HepG2 (cell line): Measurements from ENCODE around the gene DMKN. TPM values are rescaled to one million over a fixed set of nuclear protein-coding genes. Genes with fewer than 3 reads are reported as not detected.
A peak's percentile ranks its signal among the peaks of the same experiment; 100 is the strongest.

Experiments
- DMAP1 ChIP-seq: IDR thresholded peaks from 2 replicates; pipeline ENCODE4 v1.6.1; 2016
- ESRRA ChIP-seq: sonication (generic); formaldehyde crosslinking; IDR thresholded peaks from 2 replicates; pipeline ENCODE4 v1.5.1; 2020; ENCODE audit warnings: mild to moderate bottlenecking, low read depth, missing genetic modification reagents
- FLYWCH1 ChIP-seq: sonication (generic); formaldehyde crosslinking; IDR thresholded peaks from 2 replicates; pipeline ENCODE4 v1.8.1; 2023; ENCODE audit warnings: mild to moderate bottlenecking, missing genetic modification reagents
- HOXA3 ChIP-seq: sonication (generic); formaldehyde crosslinking; IDR thresholded peaks from 2 replicates; pipeline ENCODE4 v1.5.0; 2020; ENCODE audit warnings: missing genetic modification reagents
- JDP2 ChIP-seq: sonication (generic); formaldehyde crosslinking; IDR thresholded peaks from 2 replicates; pipeline ENCODE4 v1.8.1; 2022; ENCODE audit warnings: missing genetic modification reagents, borderline replicate concordance
- NONO ChIP-seq, 2 experiments: fragments of 450-650 bp in 1 of 2; sonication (generic) in 1 of 2; formaldehyde crosslinking in 1 of 2; IDR thresholded peaks in 1 of 2; conservative IDR thresholded peaks in 1 of 2; 2 replicates each; pipeline versions ENCODE4 v1.6.1 to v1.8.0; 2017 to 2022; ENCODE audit warnings: mild to moderate bottlenecking in 1 of 2, missing genetic modification reagents in 1 of 2, moderate library complexity in 1 of 2
- PHF21A ChIP-seq: sonication (generic); formaldehyde crosslinking; IDR thresholded peaks from 2 replicates; pipeline ENCODE4 v1.5.0; 2020; ENCODE audit warnings: mild to moderate bottlenecking, missing genetic modification reagents
- SOX6 ChIP-seq, 2 experiments: fragments of 450-650 bp in 1 of 2; sonication (generic) in 1 of 2; formaldehyde crosslinking in 1 of 2; IDR thresholded peaks; 2 replicates each; pipeline versions ENCODE4 v1.4.0 to v1.6.1; 2017 to 2020; ENCODE audit warnings: antibody characterized with exemption in 1 of 2, mild to moderate bottlenecking in 1 of 2, missing genetic modification reagents in 1 of 2
- ZFP90 ChIP-seq: sonication (generic); formaldehyde crosslinking; IDR thresholded peaks from 2 replicates; pipeline ENCODE4 v1.8.0; 2022; ENCODE audit warnings: missing genetic modification reagents, mild to moderate bottlenecking, inconsistent platforms, borderline replicate concordance
- ZNF225 ChIP-seq: sonication (generic); formaldehyde crosslinking; IDR thresholded peaks from 2 replicates; pipeline ENCODE4 v1.4.0; 2020; ENCODE audit warnings: mild to moderate bottlenecking, missing genetic modification reagents
- ZNF441 ChIP-seq: sonication (generic); formaldehyde crosslinking; IDR thresholded peaks from 2 replicates; pipeline ENCODE4 v1.7.0; 2021; ENCODE audit warnings: missing genetic modification reagents, borderline replicate concordance
- ZNF652 ChIP-seq: IDR thresholded peaks from 2 replicates; pipeline ENCODE4 v1.6.1; 2016; ENCODE audit warnings: low read depth, borderline replicate concordance
- polyA plus RNA-seq, 8 experiments: library from polyadenylated mRNA; depleted of rRNA in 3 of 8; stranded (reverse) in 7 of 8; unstranded in 1 of 8; fragments of >200 nt; fragmentation: Illumina TruSeq in 4 of 8; extraction: Trizol in 4 of 8; gene quantifications; 2 replicates each; pipeline versions ENCODE4 v1.2.1 to v1.2.3, GENCODE V29; 2011 to 2016; ENCODE audit warnings: low read depth in 4 of 8, missing spikeins in 1 of 8, mixed read lengths in 1 of 8; ENCODE audit not compliant: insufficient read depth in 1 of 8
- total RNA-seq, 5 experiments: library from RNA; depleted of rRNA; stranded (reverse); fragments of >200 nt; fragmentation: Illumina TruSeq; extraction: Trizol; gene quantifications; 2 replicates each; pipeline ENCODE4 v1.2.3, GENCODE V29; 2016; ENCODE audit warnings: low read depth in 1 of 5
- TF ChIP-seq, protein P1 (sequence below): sonication (generic); formaldehyde crosslinking; IDR thresholded peaks from 2 replicates; pipeline ENCODE4 v1.5.1; 2020; ENCODE audit warnings: missing genetic modification reagents, mild to moderate bottlenecking, borderline replicate concordance
- TF ChIP-seq, protein P2 (sequence below): fragments of 450-650 bp; IDR thresholded peaks from 2 replicates; pipeline ENCODE4 v1.6.1; 2017; ENCODE audit warnings: mild to moderate bottlenecking
- TF ChIP-seq, protein P3 (sequence below): sonication (generic); formaldehyde crosslinking; IDR thresholded peaks from 2 replicates; pipeline ENCODE4 v1.5.0; 2020; ENCODE audit warnings: missing genetic modification reagents
- TF ChIP-seq, protein P4 (sequence below): sonication (generic); formaldehyde crosslinking; IDR thresholded peaks from 2 replicates; pipeline ENCODE4 v1.4.0; 2020; ENCODE audit warnings: missing genetic modification reagents
- TF ChIP-seq, protein P5 (sequence below): sonication (generic); formaldehyde crosslinking; IDR thresholded peaks from 2 replicates; pipeline ENCODE4 v1.4.0; 2020; ENCODE audit warnings: missing genetic modification reagents

The DMKN gene
- total and polyA plus RNA-seq, 2 of the 13 experiments (the other 11 are each of a cell fraction or from before 2014, with no cell fraction given) = 50.8 to 57.1 TPM

DNA sequence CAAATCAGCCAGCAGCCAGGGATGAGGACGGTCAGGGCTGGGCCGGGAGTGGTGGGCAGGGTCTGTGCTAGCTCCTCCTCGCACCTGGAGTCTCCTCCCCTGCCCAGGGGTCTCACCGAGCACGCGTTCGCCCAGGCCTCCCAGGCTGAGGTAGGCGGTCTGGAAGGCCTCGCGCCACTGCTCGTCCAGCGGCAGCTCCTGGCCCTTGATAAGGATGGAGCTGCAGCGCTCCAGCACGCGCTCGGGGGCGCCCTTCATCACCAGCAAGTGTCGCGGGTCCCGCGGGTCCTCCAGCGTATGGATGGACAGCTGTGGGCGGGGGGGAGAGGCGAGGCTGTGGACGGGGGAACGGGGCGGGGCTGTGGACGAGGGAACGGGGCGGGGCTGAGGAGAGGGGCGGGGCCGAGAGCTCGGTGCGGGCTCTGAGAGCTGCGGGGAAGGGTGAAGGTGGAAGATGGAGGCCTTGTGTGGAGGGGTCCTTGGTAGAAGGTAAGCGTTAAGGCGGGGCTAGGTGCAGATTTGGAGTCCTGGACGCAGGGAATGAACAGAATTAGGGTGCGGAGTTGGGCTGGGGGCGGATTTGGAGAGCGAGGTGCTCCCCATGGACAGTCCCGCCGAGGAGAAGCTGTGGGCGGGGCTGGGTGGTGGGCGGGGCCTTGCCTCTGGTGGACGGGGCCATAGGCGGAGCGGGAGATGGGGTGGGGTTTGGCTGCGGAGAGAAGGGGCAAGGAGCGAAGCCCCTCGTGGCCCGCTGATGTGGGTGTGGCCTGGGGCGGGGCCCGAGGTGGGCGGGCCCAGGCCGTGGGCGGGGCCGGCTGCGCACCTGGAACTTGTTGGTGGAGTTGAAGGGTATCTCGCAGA lies 44.3 kb upstream of the DMKN start (continued):
- TF ChIP-seq, protein P1, sequence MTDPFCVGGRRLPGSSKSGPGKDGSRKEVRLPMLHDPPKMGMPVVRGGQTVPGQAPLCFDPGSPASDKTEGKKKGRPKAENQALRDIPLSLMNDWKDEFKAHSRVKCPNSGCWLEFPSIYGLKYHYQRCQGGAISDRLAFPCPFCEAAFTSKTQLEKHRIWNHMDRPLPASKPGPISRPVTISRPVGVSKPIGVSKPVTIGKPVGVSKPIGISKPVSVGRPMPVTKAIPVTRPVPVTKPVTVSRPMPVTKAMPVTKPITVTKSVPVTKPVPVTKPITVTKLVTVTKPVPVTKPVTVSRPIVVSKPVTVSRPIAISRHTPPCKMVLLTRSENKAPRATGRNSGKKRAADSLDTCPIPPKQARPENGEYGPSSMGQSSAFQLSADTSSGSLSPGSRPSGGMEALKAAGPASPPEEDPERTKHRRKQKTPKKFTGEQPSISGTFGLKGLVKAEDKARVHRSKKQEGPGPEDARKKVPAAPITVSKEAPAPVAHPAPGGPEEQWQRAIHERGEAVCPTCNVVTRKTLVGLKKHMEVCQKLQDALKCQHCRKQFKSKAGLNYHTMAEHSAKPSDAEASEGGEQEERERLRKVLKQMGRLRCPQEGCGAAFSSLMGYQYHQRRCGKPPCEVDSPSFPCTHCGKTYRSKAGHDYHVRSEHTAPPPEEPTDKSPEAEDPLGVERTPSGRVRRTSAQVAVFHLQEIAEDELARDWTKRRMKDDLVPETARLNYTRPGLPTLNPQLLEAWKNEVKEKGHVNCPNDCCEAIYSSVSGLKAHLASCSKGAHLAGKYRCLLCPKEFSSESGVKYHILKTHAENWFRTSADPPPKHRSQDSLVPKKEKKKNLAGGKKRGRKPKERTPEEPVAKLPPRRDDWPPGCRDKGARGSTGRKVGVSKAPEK (CRISPR knock-in tag) = no peak
- TF ChIP-seq DMAP1 (no peak), ZNF441 (CRISPR knock-in tag) (no peak), FLYWCH1 (CRISPR knock-in tag) (no peak), PHF21A (no peak), ZFP90 (CRISPR knock-in tag) (0 out of 2 replicates have a peak, but pooled peaks have one; percentile 28), SOX6 (IDR thresholded peaks at IDR 0.05) (no peak), SOX6 (CRISPR knock-in tag; IDR thresholded peaks at IDR 0.05) (0 out of 2 replicates have a peak, but pooled peaks have one; percentile 12), ESRRA (CRISPR knock-in tag) (0 out of 2 replicates have a peak, but pooled peaks have one; percentile 42), NONO (IDR thresholded peaks at IDR 0.05) (no peak), NONO (CRISPR knock-in tag; conservative IDR thresholded peaks at IDR 0.05) (0 out of 2 replicates have a peak, but pooled peaks have one; percentile 45), ZNF652 (no peak), HOXA3 (CRISPR knock-in tag) (no peak; the same call in 1 of the 2 replicates), ZNF225 (CRISPR knock-in tag) (no peak), JDP2 (CRISPR knock-in tag) (no peak)
- TF ChIP-seq, protein P2, sequence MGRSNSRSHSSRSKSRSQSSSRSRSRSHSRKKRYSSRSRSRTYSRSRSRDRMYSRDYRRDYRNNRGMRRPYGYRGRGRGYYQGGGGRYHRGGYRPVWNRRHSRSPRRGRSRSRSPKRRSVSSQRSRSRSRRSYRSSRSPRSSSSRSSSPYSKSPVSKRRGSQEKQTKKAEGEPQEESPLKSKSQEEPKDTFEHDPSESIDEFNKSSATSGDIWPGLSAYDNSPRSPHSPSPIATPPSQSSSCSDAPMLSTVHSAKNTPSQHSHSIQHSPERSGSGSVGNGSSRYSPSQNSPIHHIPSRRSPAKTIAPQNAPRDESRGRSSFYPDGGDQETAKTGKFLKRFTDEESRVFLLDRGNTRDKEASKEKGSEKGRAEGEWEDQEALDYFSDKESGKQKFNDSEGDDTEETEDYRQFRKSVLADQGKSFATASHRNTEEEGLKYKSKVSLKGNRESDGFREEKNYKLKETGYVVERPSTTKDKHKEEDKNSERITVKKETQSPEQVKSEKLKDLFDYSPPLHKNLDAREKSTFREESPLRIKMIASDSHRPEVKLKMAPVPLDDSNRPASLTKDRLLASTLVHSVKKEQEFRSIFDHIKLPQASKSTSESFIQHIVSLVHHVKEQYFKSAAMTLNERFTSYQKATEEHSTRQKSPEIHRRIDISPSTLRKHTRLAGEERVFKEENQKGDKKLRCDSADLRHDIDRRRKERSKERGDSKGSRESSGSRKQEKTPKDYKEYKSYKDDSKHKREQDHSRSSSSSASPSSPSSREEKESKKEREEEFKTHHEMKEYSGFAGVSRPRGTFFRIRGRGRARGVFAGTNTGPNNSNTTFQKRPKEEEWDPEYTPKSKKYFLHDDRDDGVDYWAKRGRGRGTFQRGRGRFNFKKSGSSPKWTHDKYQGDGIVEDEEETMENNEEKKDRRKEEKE = no peak
- TF ChIP-seq, protein P3, sequence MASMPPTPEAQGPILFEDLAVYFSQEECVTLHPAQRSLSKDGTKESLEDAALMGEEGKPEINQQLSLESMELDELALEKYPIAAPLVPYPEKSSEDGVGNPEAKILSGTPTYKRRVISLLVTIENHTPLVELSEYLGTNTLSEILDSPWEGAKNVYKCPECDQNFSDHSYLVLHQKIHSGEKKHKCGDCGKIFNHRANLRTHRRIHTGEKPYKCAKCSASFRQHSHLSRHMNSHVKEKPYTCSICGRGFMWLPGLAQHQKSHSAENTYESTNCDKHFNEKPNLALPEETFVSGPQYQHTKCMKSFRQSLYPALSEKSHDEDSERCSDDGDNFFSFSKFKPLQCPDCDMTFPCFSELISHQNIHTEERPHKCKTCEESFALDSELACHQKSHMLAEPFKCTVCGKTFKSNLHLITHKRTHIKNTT (CRISPR knock-in tag) = no peak
- TF ChIP-seq, protein P4, sequence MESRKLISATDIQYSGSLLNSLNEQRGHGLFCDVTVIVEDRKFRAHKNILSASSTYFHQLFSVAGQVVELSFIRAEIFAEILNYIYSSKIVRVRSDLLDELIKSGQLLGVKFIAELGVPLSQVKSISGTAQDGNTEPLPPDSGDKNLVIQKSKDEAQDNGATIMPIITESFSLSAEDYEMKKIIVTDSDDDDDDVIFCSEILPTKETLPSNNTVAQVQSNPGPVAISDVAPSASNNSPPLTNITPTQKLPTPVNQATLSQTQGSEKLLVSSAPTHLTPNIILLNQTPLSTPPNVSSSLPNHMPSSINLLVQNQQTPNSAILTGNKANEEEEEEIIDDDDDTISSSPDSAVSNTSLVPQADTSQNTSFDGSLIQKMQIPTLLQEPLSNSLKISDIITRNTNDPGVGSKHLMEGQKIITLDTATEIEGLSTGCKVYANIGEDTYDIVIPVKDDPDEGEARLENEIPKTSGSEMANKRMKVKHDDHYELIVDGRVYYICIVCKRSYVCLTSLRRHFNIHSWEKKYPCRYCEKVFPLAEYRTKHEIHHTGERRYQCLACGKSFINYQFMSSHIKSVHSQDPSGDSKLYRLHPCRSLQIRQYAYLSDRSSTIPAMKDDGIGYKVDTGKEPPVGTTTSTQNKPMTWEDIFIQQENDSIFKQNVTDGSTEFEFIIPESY = peak; percentile 91
- TF ChIP-seq, protein P5, sequence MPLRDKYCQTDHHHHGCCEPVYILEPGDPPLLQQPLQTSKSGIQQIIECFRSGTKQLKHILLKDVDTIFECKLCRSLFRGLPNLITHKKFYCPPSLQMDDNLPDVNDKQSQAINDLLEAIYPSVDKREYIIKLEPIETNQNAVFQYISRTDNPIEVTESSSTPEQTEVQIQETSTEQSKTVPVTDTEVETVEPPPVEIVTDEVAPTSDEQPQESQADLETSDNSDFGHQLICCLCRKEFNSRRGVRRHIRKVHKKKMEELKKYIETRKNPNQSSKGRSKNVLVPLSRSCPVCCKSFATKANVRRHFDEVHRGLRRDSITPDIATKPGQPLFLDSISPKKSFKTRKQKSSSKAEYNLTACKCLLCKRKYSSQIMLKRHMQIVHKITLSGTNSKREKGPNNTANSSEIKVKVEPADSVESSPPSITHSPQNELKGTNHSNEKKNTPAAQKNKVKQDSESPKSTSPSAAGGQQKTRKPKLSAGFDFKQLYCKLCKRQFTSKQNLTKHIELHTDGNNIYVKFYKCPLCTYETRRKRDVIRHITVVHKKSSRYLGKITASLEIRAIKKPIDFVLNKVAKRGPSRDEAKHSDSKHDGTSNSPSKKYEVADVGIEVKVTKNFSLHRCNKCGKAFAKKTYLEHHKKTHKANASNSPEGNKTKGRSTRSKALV (CRISPR knock-in tag) = no peak
